A673 (cell line): ENCODE measurements around the gene SNX12. TPM values are rescaled to one million over a fixed set of nuclear protein-coding genes. Genes with fewer than 3 reads are reported as not detected.

ENCODE experiments used
- BruUV-seq: library from RNA; stranded (reverse); fragments of 400-500 nt; replicated peaks from 2 replicates; lab custom pipeline; 2021; lab: Mats Ljungman, UMichigan
- CTCF ChIA-PET: fragments of 300-600 bp; sonication (Branson Sonifier 250); formaldehyde crosslinking; loops from one replicate; lab custom pipeline; 2022; ENCODE audit warnings: antibody characterized with exemption; lab: Charles Lee
- POLR2A ChIA-PET: fragments of 300-600 bp; sonication (Branson Sonifier 250); formaldehyde crosslinking; loops from one replicate; lab custom pipeline; 2022; ENCODE audit warnings: antibody characterized with exemption; ENCODE audit not compliant: low non-redundant PET; lab: Charles Lee
- DNase-seq: peaks from one replicate; pipeline ENCODE4 v3.0.0-alpha.2; 2015; ENCODE audit warnings: low spot score
- H3K27ac ChIP-seq: fragments of 200-600 bp; sonication (generic); 2 replicates; pipeline ENCODE4 v1.5.1; 2016; ENCODE audit warnings: mixed run types, low read depth, mild to moderate bottlenecking, mixed read lengths, antibody characterized with exemption, low read length; ENCODE audit not compliant: poor library complexity, severe bottlenecking
- H3K27me3 ChIP-seq: fragments of 200-600 bp; sonication (generic); replicated peaks from 2 replicates; pipeline ENCODE4 v1.6.1; 2017; ENCODE audit warnings: mixed run types, low read depth, mild to moderate bottlenecking, mixed read lengths, antibody characterized with exemption, low read length; ENCODE audit not compliant: insufficient read depth, poor library complexity
- H3K36me3 ChIP-seq: fragments of 200-600 bp; sonication (generic); 2 replicates; pipeline ENCODE4 v1.6.1; 2016; ENCODE audit warnings: mixed run types, mild to moderate bottlenecking, mixed read lengths, antibody characterized with exemption, low read length; ENCODE audit not compliant: insufficient read depth, poor library complexity, severe bottlenecking
- H3K4me1 ChIP-seq: fragments of 200-600 bp; sonication (generic); 2 replicates; pipeline ENCODE4 v1.6.1; 2017; ENCODE audit warnings: mixed run types, mild to moderate bottlenecking, mixed read lengths, antibody characterized with exemption, low read length; ENCODE audit not compliant: insufficient read depth, poor library complexity, severe bottlenecking
- H3K4me3 ChIP-seq: fragments of 200-600 bp; sonication (generic); 2 replicates; pipeline ENCODE4 v1.5.1; 2016; ENCODE audit warnings: low read depth, mixed run types, mild to moderate bottlenecking, mixed read lengths, low read length; ENCODE audit not compliant: poor library complexity, severe bottlenecking
- H3K9me3 ChIP-seq: fragments of 200-600 bp; sonication (generic); 2 replicates; pipeline ENCODE4 v1.6.1; 2016; ENCODE audit warnings: mixed run types, low read depth, mild to moderate bottlenecking, mixed read lengths, antibody characterized with exemption, low read length; ENCODE audit not compliant: poor library complexity, severe bottlenecking
- CTCF ChIP-seq: fragments of 300-800, 200-600 bp; sonication (generic); conservative IDR thresholded peaks from 2 replicates; pipeline ENCODE4 v1.5.1; 2017; ENCODE audit warnings: low read depth, mild to moderate bottlenecking, antibody characterized with exemption, low read length, moderate library complexity, mixed read lengths
- EZH2 ChIP-seq: fragments of 200-600 bp; sonication (generic); IDR thresholded peaks from 2 replicates; pipeline ENCODE4 v1.6.1; 2017; ENCODE audit warnings: borderline replicate concordance, low read depth, mild to moderate bottlenecking, mixed read lengths, antibody characterized with exemption, low read length; ENCODE audit not compliant: poor library complexity, severe bottlenecking
- intact Hi-C: fragments of 100-400 bp; cut with micrococcal nuclease; formaldehyde crosslinking; loops from one replicate; pipeline ENCODE4 v1.10.0; 2022; ENCODE audit not compliant: unreplicated experiment
- total RNA-seq: library from RNA; stranded (reverse); gene quantifications from 2 replicates; pipeline ENCODE4 v1.2.3, GENCODE V29; 2021

The SNX12 gene
- total RNA-seq, 1 experiment from 2014 or later: 58.9 TPM

DNA sequence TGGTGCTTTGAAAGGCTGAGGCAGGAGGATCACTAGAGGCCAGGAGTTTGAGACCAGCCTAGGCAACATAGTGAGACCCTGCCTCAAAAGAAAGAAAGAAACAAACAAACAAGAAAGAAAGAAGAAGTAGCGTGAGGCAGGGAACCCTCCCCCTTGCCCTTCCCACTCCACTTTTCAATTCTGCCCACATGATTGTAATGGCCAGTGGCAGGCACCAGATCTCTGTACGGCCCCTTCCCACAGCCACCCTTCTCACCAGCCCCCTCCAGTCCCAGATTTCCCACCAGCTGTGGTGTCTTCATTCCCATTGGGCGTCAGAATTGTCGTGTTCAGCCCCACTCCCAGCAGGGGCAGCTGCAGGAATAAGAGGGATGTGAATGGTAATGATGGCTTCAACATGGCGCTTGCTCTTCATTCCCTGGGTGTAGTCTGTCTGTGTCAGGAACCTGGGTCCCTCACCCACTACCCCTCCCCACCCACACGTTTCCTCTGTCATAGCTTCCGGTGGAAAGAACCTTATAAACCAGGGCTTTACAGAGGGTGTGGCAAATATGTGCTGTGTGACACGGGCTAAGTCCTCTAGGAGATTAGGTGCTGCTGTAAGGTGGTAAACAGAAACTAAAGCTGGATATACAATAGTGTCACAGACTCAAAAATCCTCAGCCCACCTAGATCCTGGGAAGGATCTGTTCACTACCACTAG lies 43.2 kb upstream of the SNX12 start, which contains the start of gene IL2RG:
IL2RG (minus strand) TSS at position 437 of the 703 bp plus-strand sequence; CDS start at position 399, 38 bp downstream.
- no TSS peak for BruUV-seq
- Histone ChIP-seq H3K4me3 (no peak within 1 kb of the TSS), H3K4me1 (no peaks in the 10 kb centered on the region), H3K9me3 (no peaks in the 10 kb centered on the region), H3K36me3 (no peaks in the 10 kb centered on the region), H3K27ac (no peak within 1 kb of the TSS), H3K27me3 (no peaks in the 10 kb centered on the region)
- ChIA-PET CTCF (no interaction called here), POLR2A (no interaction called here)
- TF ChIP-seq CTCF (no peak), EZH2 (no peak)
- intact Hi-C loops: no loop called here
- no peak for DNase-seq

DNA sequence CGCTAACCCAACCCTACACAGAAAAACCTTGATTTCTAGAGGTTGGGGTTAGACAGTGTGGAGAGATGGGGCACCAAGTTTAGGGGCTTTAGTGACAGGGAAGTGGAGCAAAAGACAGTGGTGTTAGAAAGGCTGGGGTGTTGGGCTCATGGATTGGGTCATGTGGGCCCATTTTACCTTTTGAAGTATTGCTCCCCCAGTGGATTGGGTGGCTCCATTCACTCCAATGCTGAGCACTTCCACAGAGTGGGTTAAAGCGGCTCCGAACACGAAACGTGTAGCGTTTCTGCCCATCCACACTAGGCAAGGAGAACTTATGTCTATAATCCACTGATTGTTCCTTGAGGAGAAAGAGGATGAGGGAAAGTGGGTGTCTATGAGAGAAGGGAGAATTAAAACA lies 40.9 kb upstream of the SNX12 start:
- POLR2A ChIA-PET: no interaction called here
- CTCF ChIA-PET: no interaction called here
- no TSS peak for BruUV-seq
- no peaks in the 10 kb centered on the region for H3K36me3 ChIP-seq
- TF ChIP-seq EZH2 (no peak), CTCF (no peak)
- H3K4me3 ChIP-seq: no peak overlapping the region
- H3K4me1 ChIP-seq: peaks cover 1% of the 10 kb centered on the region
- H3K27ac ChIP-seq: no peak overlapping the region
- H3K27me3 ChIP-seq: no peaks in the 10 kb centered on the region
- H3K9me3 ChIP-seq: no peaks in the 10 kb centered on the region
- DNase-seq: no peak
- intact Hi-C loops: no loop called here

- no TSS peak for BruUV-seq
- no peaks in the 10 kb centered on the region for H3K36me3 ChIP-seq
- intact Hi-C loops: no loop called here
- ChIA-PET CTCF (no interaction called here), POLR2A (no interaction called here)
- no peak for DNase-seq
- H3K27ac ChIP-seq: no peak overlapping the region
- H3K4me3 ChIP-seq: no peak overlapping the region
- no peaks in the 10 kb centered on the region for H3K9me3 ChIP-seq
- peaks cover 11% of the 10 kb centered on the region for H3K4me1 ChIP-seq
- TF ChIP-seq EZH2 (no peak), CTCF (no peak)
- no peaks in the 10 kb centered on the region for H3K27me3 ChIP-seq
Measured at GRCh38 chrX:71107762-71108360, 39.7 kb upstream of the SNX12 start.
